SK-N-MC (cell line): ENCODE measurements around the gene PGPEP1.
A peak's percentile ranks its signal among the peaks of the same experiment; 100 is the strongest.

Experiments used
- DNase-seq: peaks from one replicate; pipeline ENCODE4 v3.0.0-alpha.2; 2011; ENCODE audit warnings: low read depth, low spot score
- H3K27ac ChIP-seq: fragments of 200-600 bp; sonication (generic); 2 replicates; pipeline ENCODE4 v1.5.1; 2016; ENCODE audit warnings: mixed run types
- H3K36me3 ChIP-seq: fragments of 200-600 bp; sonication (generic); 2 replicates; pipeline ENCODE4 v1.6.1; 2017; ENCODE audit warnings: antibody characterized with exemption, low read length, mixed read lengths; ENCODE audit not compliant: insufficient read depth
- H3K4me3 ChIP-seq: fragments of 200-600 bp; sonication (generic); 2 replicates; pipeline ENCODE4 v1.5.1; 2016
- H3K9ac ChIP-seq: fragments of 200-600 bp; sonication (generic); 2 replicates; pipeline ENCODE4 v1.8.0; 2017; ENCODE audit warnings: mixed run types, mixed read lengths; ENCODE audit not compliant: insufficient read length
- H3K9me3 ChIP-seq: fragments of 200-600 bp; sonication (generic); 2 replicates; pipeline ENCODE4 v1.6.1; 2017; ENCODE audit warnings: low read depth, mild to moderate bottlenecking, antibody characterized with exemption, low read length, moderate library complexity, mixed read lengths
- EZH2 ChIP-seq: fragments of 200-600 bp; sonication (generic); IDR thresholded peaks from one replicate; pipeline ENCODE4 v1.6.1; 2017; ENCODE audit warnings: antibody characterized with exemption
- FOXP2 ChIP-seq: optimal IDR thresholded peaks from 2 replicates; pipeline ENCODE3; 2011; ENCODE audit warnings: mild to moderate bottlenecking, moderate library complexity; ENCODE audit not compliant: insufficient read depth; ENCODE audit errors: extremely low read length, control extremely low read depth
- POLR2AphosphoS5 ChIP-seq: IDR thresholded peaks from 2 replicates; pipeline ENCODE4 v1.6.1; 2012; ENCODE audit warnings: mild to moderate bottlenecking, low read depth, low read length, borderline replicate concordance

The PGPEP1 gene

GRCh38 chr19:18295034-18295451, 45.4 kb upstream of the PGPEP1 start:
- TF ChIP-seq POLR2AphosphoS5 (no peak), EZH2 (no peak), FOXP2 (no peak)
- H3K4me3 ChIP-seq: no peak overlapping the region
- H3K9ac ChIP-seq: no peak overlapping the region
- no peak for DNase-seq
- H3K27ac ChIP-seq: no peak overlapping the region
- H3K36me3 ChIP-seq: no peaks in the 10 kb centered on the region
- H3K9me3 ChIP-seq: no peaks in the 10 kb centered on the region

- DNase-seq: no peak
- Histone ChIP-seq H3K9ac (no peak overlapping the region), H3K4me3 (no peak overlapping the region), H3K36me3 (no peaks in the 10 kb centered on the region), H3K9me3 (no peaks in the 10 kb centered on the region), H3K27ac (no peak overlapping the region)
- no peak for TF ChIP-seq FOXP2
- no peak for TF ChIP-seq POLR2AphosphoS5
- TF ChIP-seq EZH2: no peak
Observed at GRCh38 chr19:18297308-18297707, 43.1 kb upstream of the PGPEP1 start.

GRCh38 chr19:18298601-18299000, 41.8 kb upstream of the PGPEP1 start:
- H3K36me3 ChIP-seq: no peaks in the 10 kb centered on the region
- DNase-seq: no peak
- H3K4me3 ChIP-seq: no peak overlapping the region
- TF ChIP-seq POLR2AphosphoS5: no peak
- no peak for TF ChIP-seq FOXP2
- TF ChIP-seq EZH2: no peak
- H3K9me3 ChIP-seq: no peaks in the 10 kb centered on the region
- H3K9ac ChIP-seq: no peak overlapping the region
- no peak overlapping the region for H3K27ac ChIP-seq

GRCh38 chr19:18299654-18300053, 40.7 kb upstream of the PGPEP1 start:
- H3K9me3 ChIP-seq: no peaks in the 10 kb centered on the region
- TF ChIP-seq EZH2 (no peak), FOXP2 (no peak), POLR2AphosphoS5 (no peak)
- DNase-seq: no peak
- no peaks in the 10 kb centered on the region for H3K36me3 ChIP-seq
- H3K9ac ChIP-seq: no peak overlapping the region
- no peak overlapping the region for H3K27ac ChIP-seq
- H3K4me3 ChIP-seq: no peak overlapping the region

DNA sequence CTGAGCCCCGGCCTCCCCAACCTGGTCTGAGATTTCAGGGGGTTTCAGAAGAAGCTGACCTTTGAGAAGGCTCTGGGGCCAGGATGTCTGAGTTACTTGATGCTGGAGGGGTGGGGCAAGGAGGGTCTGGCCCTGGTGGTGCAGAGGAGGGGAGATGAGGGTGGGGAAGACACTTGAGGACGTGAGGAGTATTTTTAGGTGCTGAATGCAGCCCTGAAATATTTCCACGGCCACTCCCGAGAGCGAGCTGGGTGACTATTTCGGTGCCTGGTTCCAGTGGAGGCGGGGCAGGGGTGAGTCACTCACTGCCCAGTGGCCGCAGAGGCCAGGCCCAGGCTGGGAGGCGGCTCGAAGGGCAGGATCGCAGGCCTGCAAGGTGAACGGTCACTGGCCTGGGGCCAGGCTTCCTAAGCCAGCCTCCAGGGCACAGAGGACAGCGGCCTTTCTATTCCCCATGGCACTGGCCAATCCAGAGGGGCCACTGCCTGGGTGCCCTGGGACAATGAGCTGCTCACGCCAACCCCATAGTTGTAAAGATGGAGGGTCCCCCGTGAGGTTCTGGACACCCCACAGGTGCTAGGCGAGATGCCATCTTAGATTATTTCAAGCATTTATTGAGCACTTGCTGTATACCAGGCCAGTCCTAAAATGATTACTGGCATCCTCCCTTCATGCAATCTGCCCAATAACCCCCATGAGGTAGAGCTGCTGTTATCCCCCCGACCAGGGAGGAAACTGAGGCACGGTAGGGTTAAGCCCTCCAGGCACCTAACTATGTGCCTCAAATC, 39.3 kb upstream of the PGPEP1 start:
- H3K9ac ChIP-seq: no peak overlapping the region
- no peaks in the 10 kb centered on the region for H3K9me3 ChIP-seq
- TF ChIP-seq EZH2 (no peak), FOXP2 (no peak), POLR2AphosphoS5 (no peak)
- no peak overlapping the region for H3K4me3 ChIP-seq
- H3K27ac ChIP-seq: no peak overlapping the region
- H3K36me3 ChIP-seq: no peaks in the 10 kb centered on the region
- no peak for DNase-seq

DNA sequence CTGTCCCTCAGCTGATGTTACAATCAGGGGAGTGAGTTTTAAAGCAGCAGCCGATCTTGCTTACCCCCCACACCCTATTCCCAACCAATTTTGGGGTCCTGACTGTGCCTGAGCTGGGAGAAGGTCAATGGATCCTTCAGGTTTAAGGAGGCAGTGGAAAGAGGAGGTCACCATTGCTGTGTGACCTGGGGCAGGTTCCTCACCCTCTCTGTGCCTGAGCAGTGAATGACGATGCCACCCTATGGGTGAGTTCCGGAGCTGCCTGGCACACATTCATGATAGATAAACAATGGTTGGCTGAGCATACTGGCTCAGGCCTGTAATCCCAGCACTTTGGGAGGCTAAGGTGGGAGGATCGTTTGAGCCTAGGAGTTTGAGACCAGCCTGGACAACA, 38.7 kb upstream of the PGPEP1 start:
- Histone ChIP-seq H3K36me3 (no peaks in the 10 kb centered on the region; the same call in 1 of the 2 replicates), H3K4me3 (no peak overlapping the region), H3K9ac (no peak overlapping the region), H3K9me3 (no peaks in the 10 kb centered on the region), H3K27ac (no peak overlapping the region)
- TF ChIP-seq EZH2 (no peak), FOXP2 (no peak), POLR2AphosphoS5 (no peak)
- no peak for DNase-seq

DNA sequence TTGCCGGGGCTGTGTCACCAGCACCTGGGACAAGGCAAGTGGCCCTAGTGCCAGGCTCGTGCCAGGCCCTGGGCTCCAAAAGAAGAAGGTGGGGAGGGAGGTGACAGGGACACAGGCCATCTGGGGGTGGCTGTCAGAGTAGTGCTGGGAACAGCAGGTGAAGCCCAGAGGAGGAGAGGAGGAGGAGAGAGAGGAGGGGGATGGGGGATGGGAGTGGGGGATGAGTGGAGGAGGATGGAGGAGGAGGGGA, 36.3 kb upstream of the PGPEP1 start:
- Histone ChIP-seq H3K36me3 (peaks cover 8% of the 10 kb centered on the region), H3K4me3 (no peak overlapping the region), H3K27ac (no peak overlapping the region), H3K9ac (no peak overlapping the region), H3K9me3 (no peaks in the 10 kb centered on the region)
- no peak for DNase-seq
- TF ChIP-seq POLR2AphosphoS5 (no peak), FOXP2 (no peak), EZH2 (no peak)

DNA sequence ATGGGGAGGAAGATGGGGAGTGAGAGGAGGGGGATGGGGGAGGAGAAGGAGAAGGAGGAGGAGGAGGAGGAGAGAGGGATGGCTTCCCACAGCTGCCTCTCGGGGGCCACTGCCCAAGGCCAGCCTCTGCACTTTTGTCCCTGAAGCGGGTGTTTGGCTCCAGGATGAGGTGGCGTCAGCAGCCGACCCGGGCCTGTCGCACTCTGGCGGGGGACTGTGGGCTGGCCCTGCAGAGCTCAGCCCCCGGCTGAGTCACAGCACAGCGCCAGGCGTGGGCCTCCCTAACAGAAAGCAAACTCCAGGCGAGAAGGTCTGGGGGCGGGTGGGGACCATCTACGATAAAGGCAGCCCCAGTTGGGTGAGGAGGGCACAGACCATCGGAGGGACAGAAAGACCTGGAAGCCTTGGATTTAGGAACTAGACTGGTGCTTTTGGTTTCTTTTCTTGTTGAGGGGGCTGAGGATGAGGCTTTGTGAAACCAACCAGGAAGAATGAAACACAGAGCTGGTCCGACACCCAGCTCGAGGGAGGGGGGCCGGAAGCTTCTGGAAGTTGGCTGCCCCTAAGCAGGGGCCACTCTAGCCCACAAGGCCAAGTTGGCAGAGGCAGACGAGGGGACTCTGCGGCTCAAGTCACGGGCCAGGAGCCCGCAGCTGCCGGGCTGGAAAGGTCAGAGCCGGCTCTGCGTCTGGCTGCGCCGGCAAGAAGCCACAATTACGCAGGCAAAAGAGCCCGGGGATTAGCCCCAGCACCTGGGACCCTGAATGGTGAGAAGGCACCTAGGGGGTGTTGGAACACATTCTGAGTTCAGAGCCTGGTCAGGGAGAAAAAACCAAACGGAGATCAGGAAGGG, 35.7 kb upstream of the PGPEP1 start:
- TF ChIP-seq POLR2AphosphoS5 (0 out of 2 replicates have a peak, but pooled peaks have one; percentile 17), FOXP2 (no peak)
- no peak overlapping the region for H3K4me3 ChIP-seq
- no peaks in the 10 kb centered on the region for H3K9me3 ChIP-seq
- peaks cover 13% of the 10 kb centered on the region for H3K36me3 ChIP-seq
- H3K9ac ChIP-seq: peak overlapping the region; percentile 53
- H3K27ac ChIP-seq: peak overlapping the region; percentile 67
- no peak for DNase-seq
